PC-9 (cell line): Measurements from ENCODE around the gene PACSIN1. TPM values are rescaled to one million over a fixed set of nuclear protein-coding genes. Genes with fewer than 3 reads are reported as not detected.

ENCODE experiments used
- BruUV-seq: library from RNA; stranded (reverse); fragments of 400-500 nt; replicated peaks from 2 replicates; lab custom pipeline; 2021; lab: Mats Ljungman, UMichigan
- CTCF ChIA-PET: fragments of 300-600 bp; sonication (Branson Sonifier 250); formaldehyde crosslinking; loops from one replicate; lab custom pipeline; 2022; ENCODE audit warnings: antibody characterized with exemption; lab: Charles Lee
- POLR2A ChIA-PET: fragments of 300-600 bp; sonication (Branson Sonifier 250); formaldehyde crosslinking; loops from one replicate; lab custom pipeline; 2022; ENCODE audit warnings: antibody characterized with exemption; ENCODE audit not compliant: unreplicated experiment; lab: Charles Lee
- DNase-seq, 2 experiments: peaks; one replicate each; pipeline versions ENCODE4 v3.0.0 to v3.0.0-alpha.2; 2015 to 2022; ENCODE audit warnings: mixed read lengths in 1 of 2
- H2AFZ ChIP-seq: fragments of 200-600 bp; sonication (generic); 2 replicates; pipeline ENCODE4 v1.8.1; 2017; ENCODE audit warnings: antibody characterized with exemption
- H3F3A ChIP-seq: fragments of 200-600 bp; sonication (generic); 2 replicates; pipeline ENCODE4 v1.8.1; 2017; ENCODE audit warnings: antibody characterized with exemption, mild to moderate bottlenecking, low read depth; ENCODE audit not compliant: insufficient read depth
- H3K27ac ChIP-seq: fragments of 200-600 bp; sonication (generic); 2 replicates; pipeline ENCODE4 v1.6.1; 2016; ENCODE audit warnings: mixed run types
- H3K27me3 ChIP-seq: fragments of 200-600 bp; sonication (generic); 2 replicates; pipeline ENCODE4 v1.6.1; 2016; ENCODE audit warnings: low read depth, mixed run types; ENCODE audit not compliant: insufficient read depth
- H3K36me3 ChIP-seq: fragments of 200-600 bp; sonication (generic); 2 replicates; pipeline ENCODE4 v1.6.1; 2016; ENCODE audit warnings: low read depth, mixed run types
- H3K4me1 ChIP-seq: fragments of 200-600 bp; sonication (generic); replicated peaks from 2 replicates; pipeline ENCODE4 v1.6.1; 2016; ENCODE audit warnings: mixed run types; ENCODE audit not compliant: insufficient read depth
- H3K4me2 ChIP-seq: fragments of 200-600 bp; sonication (generic); 2 replicates; pipeline ENCODE4 v1.6.1; 2017; ENCODE audit warnings: mixed run types
- H3K4me3 ChIP-seq: fragments of 200-600 bp; sonication (generic); 2 replicates; pipeline ENCODE4 v1.6.1; 2016; ENCODE audit warnings: mixed run types
- H3K79me2 ChIP-seq: fragments of 200-600 bp; sonication (generic); 2 replicates; pipeline ENCODE4 v1.6.1; 2017; ENCODE audit warnings: low read depth, mixed run types
- H3K9me2 ChIP-seq: fragments of 200-600 bp; sonication (generic); 2 replicates; pipeline ENCODE4 v1.8.1; 2017; ENCODE audit warnings: mild to moderate bottlenecking; ENCODE audit not compliant: insufficient read depth
- H3K9me3 ChIP-seq: fragments of 200-600 bp; sonication (generic); 2 replicates; pipeline ENCODE4 v1.8.1; 2016; ENCODE audit warnings: low read depth; ENCODE audit not compliant: insufficient read depth
- H4K20me1 ChIP-seq: fragments of 200-600 bp; sonication (generic); 2 replicates; pipeline ENCODE4 v1.8.1; 2017; ENCODE audit not compliant: insufficient read depth
- EZH2 ChIP-seq: fragments of 200-600 bp; sonication (generic); IDR thresholded peaks from 2 replicates; pipeline ENCODE4 v1.8.0; 2017; ENCODE audit warnings: antibody characterized with exemption, low read depth
- intact Hi-C: fragments of 100-400 bp; cut with micrococcal nuclease; formaldehyde crosslinking; loops from one replicate; pipeline ENCODE4 v1.10.0; 2022; ENCODE audit not compliant: unreplicated experiment
- total RNA-seq: library from RNA; stranded (reverse); gene quantifications from 2 replicates; pipeline ENCODE4 v1.2.3, GENCODE V29; 2021
- TF ChIP-seq, protein P1 (sequence below): fragments of 200-600 bp; sonication (generic); conservative IDR thresholded peaks from 2 replicates; pipeline ENCODE4 v1.6.1; 2017; ENCODE audit warnings: mixed run types, antibody characterized with exemption, mild to moderate bottlenecking, moderate library complexity

The PACSIN1 gene
- total RNA-seq, 1 experiment from 2014 or later: 5.0 TPM

DNA sequence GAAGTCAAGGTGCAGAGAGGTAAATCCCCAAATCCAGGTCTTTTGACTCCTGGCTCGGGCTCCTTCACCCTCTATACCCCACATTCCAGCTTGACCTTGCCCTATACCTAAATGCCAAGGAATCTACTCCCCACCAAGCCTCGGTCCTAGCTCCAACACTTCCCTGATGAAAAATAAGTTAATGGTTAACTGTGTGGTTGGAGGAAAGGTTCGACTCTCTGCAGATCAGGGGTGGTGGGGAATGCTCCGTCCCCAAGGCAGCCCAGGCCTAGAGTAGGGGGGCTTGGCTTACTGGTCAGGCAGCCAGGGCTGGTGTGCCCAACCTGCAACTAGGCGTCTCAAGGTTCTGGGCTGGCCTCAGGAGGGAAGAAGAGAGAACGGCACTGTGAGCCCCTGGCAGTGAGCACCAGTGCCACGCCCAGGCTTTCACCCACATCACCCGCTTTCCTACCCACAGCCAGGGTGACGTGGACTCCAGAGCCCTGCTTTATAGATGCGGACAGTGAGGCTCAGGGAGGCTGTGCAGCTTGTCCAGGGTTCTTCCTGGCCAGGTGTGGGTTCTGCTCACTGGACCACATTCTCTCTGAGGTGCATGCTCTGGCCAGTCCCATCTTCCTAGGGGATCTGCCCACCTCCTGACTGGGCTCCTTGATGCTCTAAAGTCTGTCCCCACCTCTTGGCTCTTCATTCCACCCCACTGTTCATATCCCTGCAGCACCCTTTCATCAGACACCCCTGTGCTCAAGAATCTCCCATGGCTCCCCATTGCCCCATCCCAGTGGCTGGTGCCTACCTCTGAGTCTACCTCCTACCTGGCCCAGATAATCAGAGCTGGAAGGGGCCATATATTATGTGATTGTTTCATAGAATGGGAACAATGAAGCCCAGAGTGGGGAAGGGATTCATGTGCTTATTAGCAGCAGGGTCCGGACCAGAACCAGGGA, 82.1 kb downstream of the PACSIN1 start:
- Histone ChIP-seq H3K9me3 (no peaks in the 10 kb centered on the region), H3K4me1 (peaks cover 59% of the 10 kb centered on the region), H3K36me3 (no peaks in the 10 kb centered on the region), H4K20me1 (no peaks in the 10 kb centered on the region), H3K9me2 (no peaks in the 10 kb centered on the region), H2AFZ (no peak overlapping the region), H3K4me3 (no peak overlapping the region), H3F3A (no peaks in the 10 kb centered on the region; the same call in 1 of the 2 replicates), H3K79me2 (no peaks in the 10 kb centered on the region), H3K4me2 (peak overlapping the region; percentile 35; the same call in 1 of the 2 replicates), H3K27me3 (no peaks in the 10 kb centered on the region), H3K27ac (no peak overlapping the region)
- BruUV-seq: no TSS peak
- TF ChIP-seq, protein P1, sequence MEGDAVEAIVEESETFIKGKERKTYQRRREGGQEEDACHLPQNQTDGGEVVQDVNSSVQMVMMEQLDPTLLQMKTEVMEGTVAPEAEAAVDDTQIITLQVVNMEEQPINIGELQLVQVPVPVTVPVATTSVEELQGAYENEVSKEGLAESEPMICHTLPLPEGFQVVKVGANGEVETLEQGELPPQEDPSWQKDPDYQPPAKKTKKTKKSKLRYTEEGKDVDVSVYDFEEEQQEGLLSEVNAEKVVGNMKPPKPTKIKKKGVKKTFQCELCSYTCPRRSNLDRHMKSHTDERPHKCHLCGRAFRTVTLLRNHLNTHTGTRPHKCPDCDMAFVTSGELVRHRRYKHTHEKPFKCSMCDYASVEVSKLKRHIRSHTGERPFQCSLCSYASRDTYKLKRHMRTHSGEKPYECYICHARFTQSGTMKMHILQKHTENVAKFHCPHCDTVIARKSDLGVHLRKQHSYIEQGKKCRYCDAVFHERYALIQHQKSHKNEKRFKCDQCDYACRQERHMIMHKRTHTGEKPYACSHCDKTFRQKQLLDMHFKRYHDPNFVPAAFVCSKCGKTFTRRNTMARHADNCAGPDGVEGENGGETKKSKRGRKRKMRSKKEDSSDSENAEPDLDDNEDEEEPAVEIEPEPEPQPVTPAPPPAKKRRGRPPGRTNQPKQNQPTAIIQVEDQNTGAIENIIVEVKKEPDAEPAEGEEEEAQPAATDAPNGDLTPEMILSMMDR: no peak
- no peak for TF ChIP-seq EZH2
- ChIA-PET CTCF (no interaction called here), POLR2A (no interaction called here)
- DNase-seq: no peak
- intact Hi-C loops: no loop called here

DNA sequence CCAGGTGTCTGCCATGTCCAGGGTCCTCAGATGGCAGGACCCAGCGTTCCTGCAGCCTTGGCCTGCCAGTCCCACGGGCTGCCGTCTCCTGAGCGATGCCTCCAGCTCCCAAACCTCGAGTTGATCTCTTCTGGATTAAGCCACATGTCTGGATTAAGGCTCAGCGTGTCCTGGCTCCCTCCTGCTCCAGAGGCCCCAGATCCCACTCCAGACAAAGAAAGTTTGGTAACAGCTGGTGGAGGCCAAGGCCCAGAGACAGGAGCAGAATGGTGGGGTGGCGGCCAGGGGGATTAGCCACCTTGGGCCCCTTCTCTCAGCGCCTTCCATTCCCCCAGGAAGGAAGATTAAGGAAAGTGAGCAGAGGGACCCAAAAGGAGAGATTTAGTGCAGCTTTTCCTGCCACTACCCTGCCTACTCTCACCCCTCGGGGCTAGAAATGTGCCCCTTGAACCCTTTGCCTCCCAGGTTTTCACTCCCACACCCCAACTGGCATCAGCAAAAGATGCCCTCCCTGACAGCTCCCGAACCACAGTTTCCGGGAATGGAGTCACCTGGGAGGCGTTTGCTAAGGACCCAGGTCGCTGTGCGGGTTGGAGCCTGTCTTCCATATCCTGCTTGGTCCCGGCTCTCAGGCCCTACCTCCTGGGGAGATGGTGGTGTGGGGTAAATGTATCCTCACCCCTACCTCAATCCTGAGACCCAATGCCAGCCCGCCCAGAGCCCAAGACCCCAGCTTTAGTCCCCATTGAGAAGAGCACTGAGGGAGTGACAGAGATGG, 83.3 kb downstream of the PACSIN1 start:
- CTCF ChIA-PET: no interaction called here

DNA sequence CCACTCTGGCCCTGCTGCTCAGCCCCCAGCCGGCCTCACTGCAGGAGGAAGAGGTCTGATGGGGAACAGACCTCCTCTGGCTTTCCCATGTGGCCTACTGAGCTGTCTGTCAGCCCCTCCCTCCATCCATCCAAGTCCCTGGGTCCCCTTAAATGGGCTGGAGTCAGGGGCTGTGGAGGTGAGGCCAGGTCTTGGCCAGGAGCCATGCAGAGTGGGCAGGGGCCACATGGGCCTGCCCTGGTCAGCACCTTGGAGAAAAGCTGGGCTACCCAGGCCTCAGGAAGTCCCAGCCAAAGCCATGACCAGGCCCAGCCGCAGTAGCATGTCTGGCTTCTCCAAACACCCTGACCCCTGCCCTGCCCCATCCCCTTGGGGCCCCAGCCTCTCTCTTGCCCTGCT, 83.9 kb downstream of the PACSIN1 start:
- Histone ChIP-seq H4K20me1 (no peaks in the 10 kb centered on the region), H3K4me1 (peaks cover 59% of the 10 kb centered on the region), H3K4me2 (no peak overlapping the region), H2AFZ (no peak overlapping the region), H3K9me2 (no peaks in the 10 kb centered on the region), H3K36me3 (no peaks in the 10 kb centered on the region), H3K9me3 (no peaks in the 10 kb centered on the region), H3K79me2 (no peaks in the 10 kb centered on the region), H3K27ac (no peak overlapping the region), H3K4me3 (no peak overlapping the region), H3F3A (peaks cover 6% of the 10 kb centered on the region; the same call in 1 of the 2 replicates), H3K27me3 (no peaks in the 10 kb centered on the region)
- POLR2A ChIA-PET: no interaction called here
- CTCF ChIA-PET: no interaction called here
- intact Hi-C loops: no loop called here
- DNase-seq: peak in 1 of 2 experiments; percentile 24
- no peak for TF ChIP-seq EZH2
- BruUV-seq: no TSS peak

More for the DNA sequence above, 83.3 kb downstream of the PACSIN1 start:
- peaks cover 59% of the 10 kb centered on the region for H3K4me1 ChIP-seq
- no peaks in the 10 kb centered on the region for H3K27me3 ChIP-seq
- H4K20me1 ChIP-seq: no peaks in the 10 kb centered on the region
- H3K79me2 ChIP-seq: no peaks in the 10 kb centered on the region
- no peaks in the 10 kb centered on the region for H3K36me3 ChIP-seq
- no peak overlapping the region for H3K27ac ChIP-seq
- no peak overlapping the region for H2AFZ ChIP-seq
- BruUV-seq: no TSS peak
- peaks cover 4% of the 10 kb centered on the region; the same call in 1 of the 2 replicates for H3F3A ChIP-seq
- H3K9me2 ChIP-seq: no peaks in the 10 kb centered on the region
- no peak overlapping the region for H3K4me3 ChIP-seq
- no peak for DNase-seq
- H3K9me3 ChIP-seq: no peaks in the 10 kb centered on the region
- no peak overlapping the region for H3K4me2 ChIP-seq
- intact Hi-C loops: no loop called here
- TF ChIP-seq EZH2: no peak
- TF ChIP-seq, protein P1: no peak
- POLR2A ChIA-PET: no interaction called here
